Tibial nerve (tissue), 3 donors: Measurements from ENCODE around the gene IDI1.

Experiments used
- CTCF ChIP-seq, 5 experiments: fragments of 200-600 bp in 3 of 5; fragments of 450-650 bp in 2 of 5; sonication (generic) in 3 of 5; IDR thresholded peaks; one replicate each; pipeline ENCODE4 v1.5.1; 2016 to 2019; ENCODE audit warnings: antibody characterized with exemption in 5 of 5, mild to moderate bottlenecking in 3 of 5, moderate library complexity in 2 of 5
- POLR2A ChIP-seq, 2 donors: fragments of 450-650 bp; IDR thresholded peaks; one replicate each; pipeline ENCODE4 v1.6.1; 2017; ENCODE audit warnings: antibody characterized with exemption in 2 of 2, mild to moderate bottlenecking in 2 of 2, moderate library complexity in 2 of 2

- TF ChIP-seq CTCF (IDR thresholded peaks at IDR 0.05) (no peak), POLR2A (IDR thresholded peaks at IDR 0.05) (no peak)
These were observed 25.3 kb upstream of the IDI1 start for GRCh38 chr10:1074052-1074747.
